ENCODE measurements around the gene FAM13A.
A peak's percentile ranks its signal among the peaks of the same experiment; 100 is the strongest.

Gene FAM13A

GRCh38 chr4:88804234-88804633 lies 252.8 kb downstream of the FAM13A start (continued):
- TF ChIP-seq ZNF513 (tag by site-specific recombination; IDR thresholded peaks at IDR 0.05), result no peak
- TF ChIP-seq, protein P1, sequence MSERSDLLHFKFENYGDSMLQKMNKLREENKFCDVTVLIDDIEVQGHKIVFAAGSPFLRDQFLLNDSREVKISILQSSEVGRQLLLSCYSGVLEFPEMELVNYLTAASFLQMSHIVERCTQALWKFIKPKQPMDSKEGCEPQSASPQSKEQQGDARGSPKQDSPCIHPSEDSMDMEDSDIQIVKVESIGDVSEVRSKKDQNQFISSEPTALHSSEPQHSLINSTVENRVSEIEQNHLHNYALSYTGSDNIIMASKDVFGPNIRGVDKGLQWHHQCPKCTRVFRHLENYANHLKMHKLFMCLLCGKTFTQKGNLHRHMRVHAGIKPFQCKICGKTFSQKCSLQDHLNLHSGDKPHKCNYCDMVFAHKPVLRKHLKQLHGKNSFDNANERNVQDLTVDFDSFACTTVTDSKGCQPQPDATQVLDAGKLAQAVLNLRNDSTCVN (tag by site-specific recombination; optimal IDR thresholded peaks at IDR 0.05), result no peak
- no peak for TF ChIP-seq ZNF23 (tag by site-specific recombination; IDR thresholded peaks at IDR 0.05; ENCODE audit: borderline replicate concordance)
- TF ChIP-seq ZNF202 (tag by site-specific recombination; IDR thresholded peaks at IDR 0.05; ENCODE audit: borderline replicate concordance), result no peak
- TF ChIP-seq ZNF596 (tag by site-specific recombination; IDR thresholded peaks at IDR 0.05), result no peak

DNA sequence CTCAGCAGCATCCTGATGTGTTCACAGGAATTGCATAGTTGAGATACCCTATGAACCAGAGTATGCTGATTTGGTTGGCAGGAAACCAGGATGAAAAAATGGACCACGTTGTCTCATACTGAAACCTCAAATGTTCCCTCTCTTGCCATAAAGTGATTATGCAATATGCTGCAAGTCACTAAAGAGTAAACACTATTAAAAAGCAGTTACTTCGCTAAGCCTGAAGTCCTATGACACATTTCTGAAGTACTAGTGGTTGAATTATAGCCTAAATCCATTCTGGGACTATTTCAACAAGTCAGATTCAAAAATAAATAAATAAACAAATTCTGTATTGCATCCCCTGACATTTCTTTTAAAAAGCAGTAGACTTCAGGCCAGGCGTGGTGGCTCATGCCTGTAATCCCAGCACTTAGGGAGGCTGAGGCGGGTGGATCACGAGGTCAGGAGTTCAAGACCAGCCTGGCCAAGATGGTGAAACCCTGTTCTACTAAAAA lies 253.3 kb downstream of the FAM13A start:
- TF ChIP-seq, protein P2, sequence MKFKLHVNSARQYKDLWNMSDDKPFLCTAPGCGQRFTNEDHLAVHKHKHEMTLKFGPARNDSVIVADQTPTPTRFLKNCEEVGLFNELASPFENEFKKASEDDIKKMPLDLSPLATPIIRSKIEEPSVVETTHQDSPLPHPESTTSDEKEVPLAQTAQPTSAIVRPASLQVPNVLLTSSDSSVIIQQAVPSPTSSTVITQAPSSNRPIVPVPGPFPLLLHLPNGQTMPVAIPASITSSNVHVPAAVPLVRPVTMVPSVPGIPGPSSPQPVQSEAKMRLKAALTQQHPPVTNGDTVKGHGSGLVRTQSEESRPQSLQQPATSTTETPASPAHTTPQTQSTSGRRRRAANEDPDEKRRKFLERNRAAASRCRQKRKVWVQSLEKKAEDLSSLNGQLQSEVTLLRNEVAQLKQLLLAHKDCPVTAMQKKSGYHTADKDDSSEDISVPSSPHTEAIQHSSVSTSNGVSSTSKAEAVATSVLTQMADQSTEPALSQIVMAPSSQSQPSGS (tag by site-specific recombination; IDR thresholded peaks at IDR 0.05; ENCODE audit: low read depth), result peak; percentile 36; the same call in 1 of the 2 replicates
- TF ChIP-seq SCRT2 (tag by site-specific recombination; IDR thresholded peaks at IDR 0.05), result peak; percentile 56
- TF ChIP-seq ZXDB (tag by site-specific recombination; IDR thresholded peaks at IDR 0.05), result no peak
- TF ChIP-seq, protein P3, sequence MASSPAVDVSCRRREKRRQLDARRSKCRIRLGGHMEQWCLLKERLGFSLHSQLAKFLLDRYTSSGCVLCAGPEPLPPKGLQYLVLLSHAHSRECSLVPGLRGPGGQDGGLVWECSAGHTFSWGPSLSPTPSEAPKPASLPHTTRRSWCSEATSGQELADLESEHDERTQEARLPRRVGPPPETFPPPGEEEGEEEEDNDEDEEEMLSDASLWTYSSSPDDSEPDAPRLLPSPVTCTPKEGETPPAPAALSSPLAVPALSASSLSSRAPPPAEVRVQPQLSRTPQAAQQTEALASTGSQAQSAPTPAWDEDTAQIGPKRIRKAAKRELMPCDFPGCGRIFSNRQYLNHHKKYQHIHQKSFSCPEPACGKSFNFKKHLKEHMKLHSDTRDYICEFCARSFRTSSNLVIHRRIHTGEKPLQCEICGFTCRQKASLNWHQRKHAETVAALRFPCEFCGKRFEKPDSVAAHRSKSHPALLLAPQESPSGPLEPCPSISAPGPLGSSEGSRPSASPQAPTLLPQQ (tag by site-specific recombination; IDR thresholded peaks at IDR 0.05), result 0 out of 2 replicates have a peak, but pooled peaks have one; percentile 27
- 0 out of 2 replicates have a peak, but pooled peaks have one; percentile 24 for TF ChIP-seq ZNF660 (tag by site-specific recombination; IDR thresholded peaks at IDR 0.05)
- TF ChIP-seq ZNF292 (tag by site-specific recombination; IDR thresholded peaks at IDR 0.05; ENCODE audit: borderline replicate concordance, low read depth), result no peak
- TF ChIP-seq, protein P4, sequence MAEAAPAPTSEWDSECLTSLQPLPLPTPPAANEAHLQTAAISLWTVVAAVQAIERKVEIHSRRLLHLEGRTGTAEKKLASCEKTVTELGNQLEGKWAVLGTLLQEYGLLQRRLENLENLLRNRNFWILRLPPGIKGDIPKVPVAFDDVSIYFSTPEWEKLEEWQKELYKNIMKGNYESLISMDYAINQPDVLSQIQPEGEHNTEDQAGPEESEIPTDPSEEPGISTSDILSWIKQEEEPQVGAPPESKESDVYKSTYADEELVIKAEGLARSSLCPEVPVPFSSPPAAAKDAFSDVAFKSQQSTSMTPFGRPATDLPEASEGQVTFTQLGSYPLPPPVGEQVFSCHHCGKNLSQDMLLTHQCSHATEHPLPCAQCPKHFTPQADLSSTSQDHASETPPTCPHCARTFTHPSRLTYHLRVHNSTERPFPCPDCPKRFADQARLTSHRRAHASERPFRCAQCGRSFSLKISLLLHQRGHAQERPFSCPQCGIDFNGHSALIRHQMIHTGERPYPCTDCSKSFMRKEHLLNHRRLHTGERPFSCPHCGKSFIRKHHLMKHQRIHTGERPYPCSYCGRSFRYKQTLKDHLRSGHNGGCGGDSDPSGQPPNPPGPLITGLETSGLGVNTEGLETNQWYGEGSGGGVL (tag by site-specific recombination; IDR thresholded peaks at IDR 0.05), result 0 out of 2 replicates have a peak, but pooled peaks have one; percentile 32
- TF ChIP-seq ZNF280D (tag by site-specific recombination; IDR thresholded peaks at IDR 0.05), result no peak
- TF ChIP-seq ZNF19 (tag by site-specific recombination; IDR thresholded peaks at IDR 0.05; ENCODE audit: low read depth), result no peak
- TF ChIP-seq ZEB2 (tag by site-specific recombination; IDR thresholded peaks at IDR 0.05), result peak; percentile 58; the same call in 1 of the 2 replicates
- TF ChIP-seq ZFP69B (tag by site-specific recombination; IDR thresholded peaks at IDR 0.05), result 0 out of 2 replicates have a peak, but pooled peaks have one; percentile 29
- TF ChIP-seq, protein P5, sequence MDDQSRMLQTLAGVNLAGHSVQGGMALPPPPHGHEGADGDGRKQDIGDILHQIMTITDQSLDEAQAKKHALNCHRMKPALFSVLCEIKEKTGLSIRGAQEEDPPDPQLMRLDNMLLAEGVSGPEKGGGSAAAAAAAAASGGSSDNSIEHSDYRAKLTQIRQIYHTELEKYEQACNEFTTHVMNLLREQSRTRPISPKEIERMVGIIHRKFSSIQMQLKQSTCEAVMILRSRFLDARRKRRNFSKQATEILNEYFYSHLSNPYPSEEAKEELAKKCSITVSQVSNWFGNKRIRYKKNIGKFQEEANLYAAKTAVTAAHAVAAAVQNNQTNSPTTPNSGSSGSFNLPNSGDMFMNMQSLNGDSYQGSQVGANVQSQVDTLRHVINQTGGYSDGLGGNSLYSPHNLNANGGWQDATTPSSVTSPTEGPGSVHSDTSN (CRISPR knock-in tag; IDR thresholded peaks at IDR 0.05), result no peak

More for the DNA sequence above, 253.3 kb downstream of the FAM13A start:
- Histone ChIP-seq H3K36me3 (ENCODE audit: control insufficient read depth in 2 of 2, insufficient read depth in 1 of 2, low read length in 2 of 2) (no peaks in the 10 kb centered on the region), H3K27ac (ENCODE audit: extremely low read depth, low read depth, low read length) (no peak overlapping the region), H3K4me1 (ENCODE audit: control insufficient read depth, insufficient read depth, low read length) (no peaks in the 10 kb centered on the region), H3K9me3 (ENCODE audit: control insufficient read depth, insufficient read depth, low read depth, low read length) (no peaks in the 10 kb centered on the region), H3K4me3 (ENCODE audit: low read depth, low read length) (no peak overlapping the region)
- POLR2A ChIA-PET, result no interaction called here
- CTCF ChIA-PET, result no interaction called here
